GM13976 (cell line): ENCODE measurements around the gene HOXC9.

Experiments used
- DNase-seq: peaks from one replicate; pipeline ENCODE4 v3.0.0; 2012; ENCODE audit warnings: low spot score
- in situ Hi-C: fragments of 300-500 bp; cut with MboI; formaldehyde crosslinking; loops from one replicate; pipeline ENCODE4 v1.12.0; 2022; ENCODE audit warnings: low sequenced_read_pairs, mixed read lengths, inconsistent platforms; ENCODE audit not compliant: unreplicated experiment
- TF ChIP-seq, protein P1 (sequence below): IDR thresholded peaks from 2 replicates; pipeline ENCODE4 v1.5.1; 2012; ENCODE audit warnings: borderline replicate concordance, mild to moderate bottlenecking; ENCODE audit not compliant: insufficient read depth; ENCODE audit errors: extremely low read depth, missing control alignments, control extremely low read depth

The HOXC9 gene

GRCh38 chr12:53973236-53974042 is 26.5 kb upstream of the HOXC9 start:
- TF ChIP-seq, protein P1, sequence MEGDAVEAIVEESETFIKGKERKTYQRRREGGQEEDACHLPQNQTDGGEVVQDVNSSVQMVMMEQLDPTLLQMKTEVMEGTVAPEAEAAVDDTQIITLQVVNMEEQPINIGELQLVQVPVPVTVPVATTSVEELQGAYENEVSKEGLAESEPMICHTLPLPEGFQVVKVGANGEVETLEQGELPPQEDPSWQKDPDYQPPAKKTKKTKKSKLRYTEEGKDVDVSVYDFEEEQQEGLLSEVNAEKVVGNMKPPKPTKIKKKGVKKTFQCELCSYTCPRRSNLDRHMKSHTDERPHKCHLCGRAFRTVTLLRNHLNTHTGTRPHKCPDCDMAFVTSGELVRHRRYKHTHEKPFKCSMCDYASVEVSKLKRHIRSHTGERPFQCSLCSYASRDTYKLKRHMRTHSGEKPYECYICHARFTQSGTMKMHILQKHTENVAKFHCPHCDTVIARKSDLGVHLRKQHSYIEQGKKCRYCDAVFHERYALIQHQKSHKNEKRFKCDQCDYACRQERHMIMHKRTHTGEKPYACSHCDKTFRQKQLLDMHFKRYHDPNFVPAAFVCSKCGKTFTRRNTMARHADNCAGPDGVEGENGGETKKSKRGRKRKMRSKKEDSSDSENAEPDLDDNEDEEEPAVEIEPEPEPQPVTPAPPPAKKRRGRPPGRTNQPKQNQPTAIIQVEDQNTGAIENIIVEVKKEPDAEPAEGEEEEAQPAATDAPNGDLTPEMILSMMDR = no peak
- DNase-seq = no peak
- in situ Hi-C loops = no loop called here

- TF ChIP-seq, protein P1 = no peak
- in situ Hi-C loops = no loop called here
- peak; percentile 72 for DNase-seq
Observed at GRCh38 chr12:53974084-53975063, 25.6 kb upstream of the HOXC9 start, which contains the start of gene HOTAIR. TSS of gene HOTAIR (minus strand) at chr12:53974954.

DNA sequence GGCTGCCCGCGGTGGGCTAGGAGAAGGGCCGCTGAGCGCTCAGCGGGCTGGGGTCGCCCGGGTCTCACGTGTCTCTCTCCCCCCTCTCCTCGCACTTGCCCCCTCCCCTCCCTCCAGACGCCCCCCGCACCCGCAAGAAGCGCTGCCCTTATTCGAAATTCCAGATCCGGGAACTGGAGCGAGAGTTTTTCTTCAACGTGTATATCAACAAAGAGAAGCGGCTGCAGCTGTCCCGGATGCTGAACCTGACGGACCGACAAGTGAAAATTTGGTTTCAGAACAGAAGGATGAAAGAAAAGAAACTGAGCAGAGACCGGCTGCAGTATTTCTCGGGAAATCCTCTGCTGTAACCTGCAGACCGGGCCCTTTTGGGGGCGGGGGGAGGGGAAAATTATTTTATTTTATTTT is 24.9 kb upstream of the HOXC9 start:
- no peak for DNase-seq
- TF ChIP-seq, protein P1 = no peak
- in situ Hi-C loops = no loop called here

- TF ChIP-seq, protein P1 = no peak
- in situ Hi-C loops = no loop called here
- no peak for DNase-seq
Observed at GRCh38 chr12:53975479-53976152, 24.3 kb upstream of the HOXC9 start.

DNA sequence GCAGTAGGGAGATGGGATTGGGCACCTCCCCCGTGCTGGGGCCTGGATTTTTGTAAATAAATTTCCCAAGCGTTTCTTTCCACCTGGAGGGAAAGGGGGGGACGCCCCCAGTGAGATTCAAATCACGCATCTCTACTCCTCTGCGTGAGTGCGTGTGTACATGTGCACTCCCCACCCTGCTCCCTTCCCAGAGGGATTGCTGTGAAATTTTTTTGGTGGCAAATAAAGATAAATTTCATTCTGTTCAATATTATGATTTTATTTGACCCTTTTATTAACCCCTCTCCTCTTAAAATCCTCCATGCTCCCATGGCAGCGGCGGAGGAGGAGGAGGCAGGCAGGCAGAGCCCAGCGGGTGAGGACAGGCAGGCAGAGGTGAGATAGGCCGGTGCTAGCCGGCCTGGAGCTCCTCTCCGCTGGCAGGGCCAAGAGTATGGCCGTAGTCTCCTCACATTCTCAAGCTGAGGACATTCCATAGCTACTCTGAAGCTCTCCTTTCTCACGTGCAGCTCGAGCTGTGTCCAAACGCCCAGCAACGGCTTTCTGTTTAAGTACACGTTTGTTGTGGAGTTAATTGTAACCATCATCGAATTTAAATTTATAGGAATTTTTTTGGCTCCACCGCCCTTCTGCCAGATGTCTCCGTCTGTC is 23.7 kb upstream of the HOXC9 start:
- in situ Hi-C loops = no loop called here
- TF ChIP-seq, protein P1 = no peak
- DNase-seq = no peak
